A549 (cell line): ENCODE measurements around the gene DLX5.

Source experiments
- CTCF ChIP-seq: fragments of >200 bp; sonication (Bioruptor Twin); formaldehyde crosslinking; IDR thresholded peaks from 3 replicates; pipeline ENCODE4 v1.5.1; 2016
- EP300 ChIP-seq, 2 experiments: fragments of >200 bp; sonication (Bioruptor Twin); formaldehyde crosslinking; IDR thresholded peaks; 2 replicates in 1 of 2; 3 replicates in 1 of 2; pipeline ENCODE4 v1.6.1; 2016 to 2017
- HOXA7 ChIP-seq: fragments of 250-450 bp; sonication (Bioruptor Pico); IDR thresholded peaks from 2 replicates; pipeline ENCODE4 v1.5.0; 2020; ENCODE audit warnings: mild to moderate bottlenecking, moderate library complexity
- MAX ChIP-seq: IDR thresholded peaks from 2 replicates; pipeline ENCODE4 v1.6.1; 2012
- REST ChIP-seq: fragments of 200-600 bp; sonication (generic); IDR thresholded peaks from 2 replicates; pipeline ENCODE4 v1.6.1; 2016; ENCODE audit warnings: antibody characterized with exemption, mild to moderate bottlenecking, moderate library complexity

GRCh38 chr7:97012365-97013133 lies 12.1 kb downstream of the DLX5 start:
- TF ChIP-seq MAX = no peak
- TF ChIP-seq CTCF = no peak
- no peak for TF ChIP-seq EP300 (IDR thresholded peaks at IDR 0.05)
- no peak for TF ChIP-seq REST
- TF ChIP-seq HOXA7 (CRISPR knock-in tag) = no peak
